DMS53 (cell line): ENCODE results near the gene GP9.
"Not testable (repeated sequence)": the region's sequence is repeated elsewhere in the genome, so short reads cannot be mapped to it uniquely, and the experiment has no call there.

Experiments used
- DNase-seq: peaks from one replicate; lab custom pipeline; 2025; lab: John Stamatoyannopoulos, UW

GP9 gene

DNA sequence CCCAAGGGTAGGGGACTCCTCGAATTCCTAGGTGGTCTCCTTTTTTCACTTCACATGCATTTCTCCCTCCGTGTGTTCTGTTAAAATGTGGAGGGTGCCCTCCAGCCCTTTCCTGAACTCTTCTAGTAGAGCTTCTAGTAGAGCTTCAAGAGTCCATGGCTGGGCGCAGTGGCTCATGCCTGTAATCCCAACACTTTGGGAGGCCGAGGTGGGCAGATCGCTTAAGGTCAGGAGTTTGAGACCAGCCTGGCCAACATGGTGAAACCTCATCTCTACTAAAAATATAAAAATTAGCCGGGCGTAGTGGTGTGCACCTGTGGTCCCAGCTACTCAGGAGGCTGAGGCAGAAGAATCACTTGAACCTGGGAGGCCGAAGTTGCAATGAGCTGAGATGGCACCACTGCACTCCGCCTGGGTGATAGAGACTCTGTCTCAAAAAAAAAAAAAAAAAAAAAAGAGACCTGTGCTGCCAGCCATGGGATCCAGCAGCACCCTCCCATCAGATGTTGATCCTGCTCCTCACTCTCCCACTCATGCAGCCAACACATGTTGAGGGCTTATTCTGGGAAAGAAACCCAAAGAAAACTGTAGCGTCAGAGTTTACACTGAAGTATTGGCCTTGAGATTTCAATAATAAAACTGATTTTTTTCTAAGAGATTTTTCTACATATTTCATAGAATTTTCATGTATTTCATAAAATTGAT, 50.6 kb downstream of the GP9 start:
- DNase-seq: not testable (repeated sequence)
